Smooth muscle cell (in vitro differentiated cells): ENCODE results near the gene FCHSD1. TPM values are rescaled to one million over a fixed set of nuclear protein-coding genes. Genes with fewer than 3 reads are reported as not detected.

Experiments used
- DNase-seq: peaks from one replicate; lab custom pipeline; 2025; ENCODE audit not compliant: unreplicated experiment; lab: John Stamatoyannopoulos, UW
- H2AFZ ChIP-seq: fragments of 200-600 bp; sonication (generic); 2 replicates; pipeline ENCODE4 v1.6.0; 2016; ENCODE audit warnings: antibody characterized with exemption, low read depth, mild to moderate bottlenecking
- H3F3A ChIP-seq: fragments of 200-600 bp; sonication (generic); 2 replicates; pipeline ENCODE4 v1.6.0; 2017; ENCODE audit warnings: antibody characterized with exemption, low read depth
- H3K27ac ChIP-seq: fragments of 200-600 bp; sonication (generic); 2 replicates; pipeline ENCODE4 v1.5.1; 2016; ENCODE audit warnings: low read depth, mild to moderate bottlenecking
- H3K27me3 ChIP-seq: fragments of 200-600 bp; sonication (generic); 2 replicates; pipeline ENCODE4 v1.6.1; 2016; ENCODE audit warnings: low read depth, mild to moderate bottlenecking
- H3K36me3 ChIP-seq: fragments of 200-600 bp; sonication (generic); 2 replicates; pipeline ENCODE4 v1.5.1; 2016; ENCODE audit warnings: low read depth
- H3K4me1 ChIP-seq: fragments of 200-600 bp; sonication (generic); 2 replicates; pipeline ENCODE4 v1.5.1; 2016; ENCODE audit warnings: low read depth
- H3K4me2 ChIP-seq: fragments of 200-600 bp; sonication (generic); 2 replicates; pipeline ENCODE4 v1.6.0; 2016; ENCODE audit warnings: mild to moderate bottlenecking
- H3K4me3 ChIP-seq: fragments of 200-600 bp; sonication (generic); 2 replicates; pipeline ENCODE4 v1.5.1; 2016; ENCODE audit warnings: mild to moderate bottlenecking
- H3K79me2 ChIP-seq: fragments of 200-600 bp; sonication (generic); 2 replicates; pipeline ENCODE4 v1.6.0; 2016; ENCODE audit warnings: low read depth, mild to moderate bottlenecking
- H3K9ac ChIP-seq: fragments of 200-600 bp; sonication (generic); 2 replicates; pipeline ENCODE4 v1.6.0; 2016; ENCODE audit warnings: low read depth
- H3K9me3 ChIP-seq: fragments of 200-600 bp; sonication (generic); replicated peaks from 2 replicates; pipeline ENCODE4 v1.5.1; 2016; ENCODE audit warnings: low read depth
- H4K20me1 ChIP-seq: fragments of 200-600 bp; sonication (generic); 2 replicates; pipeline ENCODE4 v1.6.0; 2016; ENCODE audit warnings: low read depth
- CTCF ChIP-seq: fragments of 200-600 bp; sonication (generic); IDR thresholded peaks from 2 replicates; pipeline ENCODE4 v1.5.1; 2017; ENCODE audit warnings: borderline replicate concordance, mild to moderate bottlenecking, antibody characterized with exemption; ENCODE audit not compliant: insufficient read depth, poor library complexity, severe bottlenecking
- WGBS: methylation state at CpG from one replicate; pipeline ENCODE4 v1.1.7; 2016; ENCODE audit warnings: low lambda C conversion rate; 5-methylcytosine and 5-hydroxymethylcytosine counted together
- polyA plus RNA-seq: library from polyadenylated mRNA; unstranded; fragments of >200 nt; fragmentation: Nextera tagmentation; extraction: Ambion mirVana; gene quantifications from 2 replicates; pipeline ENCODE4 v1.2.1, GENCODE V29; 2016
- total RNA-seq: library from RNA; depleted of rRNA; stranded (reverse); fragments of >200 nt; gene quantifications from 2 replicates; pipeline ENCODE4 v1.2.3, GENCODE V29; 2014

Gene FCHSD1
- total and polyA plus RNA-seq, 2 experiments from 2014 or later: 15.7 to 16.4 TPM

GRCh38 chr5:141663506-141663905 lies 12.3 kb upstream of the FCHSD1 start:
- Histone ChIP-seq H2AFZ (no peak overlapping the region), H3K4me1 (no peaks in the 10 kb centered on the region), H3K9ac (no peak overlapping the region), H3K27ac (no peak overlapping the region), H3K79me2 (no peaks in the 10 kb centered on the region), H3K4me3 (no peak overlapping the region), H3F3A (no peaks in the 10 kb centered on the region), H4K20me1 (no peaks in the 10 kb centered on the region), H3K27me3 (no peaks in the 10 kb centered on the region), H3K4me2 (no peak overlapping the region), H3K36me3 (no peaks in the 10 kb centered on the region), H3K9me3 (no peaks in the 10 kb centered on the region)
- WGBS: 94% methylated on average over 8 of the region's 8 CpGs
- no peak for TF ChIP-seq CTCF
- no peak for DNase-seq

GRCh38 chr5:141662028-141662427 lies 10.8 kb upstream of the FCHSD1 start:
- H3F3A ChIP-seq: no peaks in the 10 kb centered on the region
- no peak overlapping the region for H3K4me2 ChIP-seq
- no peak overlapping the region for H3K27ac ChIP-seq
- no peaks in the 10 kb centered on the region for H3K79me2 ChIP-seq
- no peak overlapping the region for H3K9ac ChIP-seq
- H3K9me3 ChIP-seq: no peaks in the 10 kb centered on the region
- TF ChIP-seq CTCF: no peak
- H3K36me3 ChIP-seq: no peaks in the 10 kb centered on the region
- no peak overlapping the region for H3K4me3 ChIP-seq
- no peak overlapping the region for H2AFZ ChIP-seq
- no peaks in the 10 kb centered on the region for H4K20me1 ChIP-seq
- no peaks in the 10 kb centered on the region for H3K27me3 ChIP-seq
- H3K4me1 ChIP-seq: no peaks in the 10 kb centered on the region
- 94% methylated on average over 17 of the region's 17 CpGs for WGBS
- DNase-seq: no peak

GRCh38 chr5:141657937-141658545 lies 6.8 kb upstream of the FCHSD1 start:
- H3K4me3 ChIP-seq: no peak overlapping the region
- peak overlapping the region; percentile 11 for H3K9ac ChIP-seq
- H2AFZ ChIP-seq: no peak overlapping the region
- no peak overlapping the region for H3K4me2 ChIP-seq
- H3K27me3 ChIP-seq: no peaks in the 10 kb centered on the region
- no peaks in the 10 kb centered on the region for H3K9me3 ChIP-seq
- H3K36me3 ChIP-seq: no peaks in the 10 kb centered on the region
- peak overlapping the region; percentile 30 for H3K27ac ChIP-seq
- WGBS: 51% methylated on average over 8 of the region's 8 CpGs
- H3K79me2 ChIP-seq: no peaks in the 10 kb centered on the region
- TF ChIP-seq CTCF: no peak
- no peaks in the 10 kb centered on the region for H3F3A ChIP-seq
- H3K4me1 ChIP-seq: no peaks in the 10 kb centered on the region
- no peak for DNase-seq
- H4K20me1 ChIP-seq: no peaks in the 10 kb centered on the region

- no peaks in the 10 kb centered on the region for H3F3A ChIP-seq
- H3K4me2 ChIP-seq: no peak overlapping the region
- WGBS: 100% methylated on average over 1 of the region's 1 CpG
Measured at GRCh38 chr5:141657404-141657803, 6.2 kb upstream of the FCHSD1 start.

More at GRCh38 chr5:141657404-141657803, 6.2 kb upstream of the FCHSD1 start:
- no peak for DNase-seq
- Histone ChIP-seq H3K4me3 (no peak overlapping the region), H3K27ac (peak overlapping the region; percentile 19), H3K27me3 (no peaks in the 10 kb centered on the region), H3K9me3 (no peaks in the 10 kb centered on the region), H2AFZ (no peak overlapping the region), H4K20me1 (no peaks in the 10 kb centered on the region), H3K79me2 (no peaks in the 10 kb centered on the region), H3K36me3 (no peaks in the 10 kb centered on the region), H3K9ac (no peak overlapping the region), H3K4me1 (no peaks in the 10 kb centered on the region)
- no peak for TF ChIP-seq CTCF
